Neutrophil (primary cell): ENCODE results near the gene KLHL29.

ENCODE experiments used
- H3K27ac ChIP-seq: fragments of 200-600 bp; sonication (generic); 2 replicates; pipeline ENCODE4 v1.5.1; 2016; ENCODE audit warnings: mild to moderate bottlenecking, moderate library complexity
- H3K27me3 ChIP-seq: fragments of 200-600 bp; sonication (generic); 2 replicates; pipeline ENCODE4 v1.6.0; 2016; ENCODE audit warnings: mild to moderate bottlenecking
- H3K36me3 ChIP-seq: fragments of 200-600 bp; sonication (generic); 2 replicates; pipeline ENCODE4 v1.5.1; 2017
- H3K4me1 ChIP-seq, 2 experiments: fragments of 200-600 bp in 1 of 2; sonication (generic) in 1 of 2; 1 replicate in 1 of 2; 2 replicates in 1 of 2; pipeline versions ENCODE4 v1.5.1 to v1.6.1; 2013 to 2016; ENCODE audit warnings: low read depth in 1 of 2, low read length in 1 of 2, mild to moderate bottlenecking in 1 of 2, moderate library complexity in 1 of 2; ENCODE audit not compliant: control insufficient read depth in 1 of 2, insufficient read depth in 1 of 2
- H3K4me3 ChIP-seq, 2 experiments: fragments of 200-600 bp in 1 of 2; sonication (generic) in 1 of 2; 1 replicate in 1 of 2; 2 replicates in 1 of 2; pipeline ENCODE4 v1.5.1; 2013 to 2016; ENCODE audit warnings: low read depth in 1 of 2, low read length in 1 of 2, mild to moderate bottlenecking in 1 of 2, moderate library complexity in 1 of 2
- H3K9me3 ChIP-seq: fragments of 200-600 bp; sonication (generic); 2 replicates; pipeline ENCODE4 v1.5.1; 2016
- TF ChIP-seq, protein P1 (sequence below): fragments of 200-600 bp; sonication (generic); IDR thresholded peaks from 2 replicates; pipeline ENCODE4 v1.5.1; 2016; ENCODE audit warnings: antibody characterized with exemption

The KLHL29 gene

DNA sequence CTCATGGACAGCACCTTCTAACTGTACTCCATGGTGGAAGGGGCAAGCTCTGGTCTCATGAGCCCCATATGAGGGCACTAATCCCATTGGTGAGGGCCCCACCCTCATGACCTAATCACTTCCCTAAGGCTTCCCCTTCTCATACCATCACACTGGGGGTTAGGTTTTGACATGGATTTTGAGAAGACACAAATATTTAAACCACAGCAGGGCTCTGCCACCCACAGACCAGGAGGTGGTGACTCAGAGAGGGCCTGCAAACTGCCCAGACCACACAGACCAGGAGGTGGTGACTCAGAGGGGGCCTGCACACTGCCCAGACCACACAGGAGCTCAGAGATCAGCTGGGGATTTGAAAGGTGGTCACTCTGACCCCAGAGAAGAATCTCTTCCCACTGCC, 222.0 kb downstream of the KLHL29 start:
- Histone ChIP-seq H3K36me3 (no peaks in the 10 kb centered on the region), H3K27ac (no peak overlapping the region), H3K4me1 (no peaks in the 10 kb centered on the region), H3K4me3 (no peak overlapping the region), H3K27me3 (peaks cover 18% of the 10 kb centered on the region), H3K9me3 (peaks cover 3% of the 10 kb centered on the region)
- TF ChIP-seq, protein P1, sequence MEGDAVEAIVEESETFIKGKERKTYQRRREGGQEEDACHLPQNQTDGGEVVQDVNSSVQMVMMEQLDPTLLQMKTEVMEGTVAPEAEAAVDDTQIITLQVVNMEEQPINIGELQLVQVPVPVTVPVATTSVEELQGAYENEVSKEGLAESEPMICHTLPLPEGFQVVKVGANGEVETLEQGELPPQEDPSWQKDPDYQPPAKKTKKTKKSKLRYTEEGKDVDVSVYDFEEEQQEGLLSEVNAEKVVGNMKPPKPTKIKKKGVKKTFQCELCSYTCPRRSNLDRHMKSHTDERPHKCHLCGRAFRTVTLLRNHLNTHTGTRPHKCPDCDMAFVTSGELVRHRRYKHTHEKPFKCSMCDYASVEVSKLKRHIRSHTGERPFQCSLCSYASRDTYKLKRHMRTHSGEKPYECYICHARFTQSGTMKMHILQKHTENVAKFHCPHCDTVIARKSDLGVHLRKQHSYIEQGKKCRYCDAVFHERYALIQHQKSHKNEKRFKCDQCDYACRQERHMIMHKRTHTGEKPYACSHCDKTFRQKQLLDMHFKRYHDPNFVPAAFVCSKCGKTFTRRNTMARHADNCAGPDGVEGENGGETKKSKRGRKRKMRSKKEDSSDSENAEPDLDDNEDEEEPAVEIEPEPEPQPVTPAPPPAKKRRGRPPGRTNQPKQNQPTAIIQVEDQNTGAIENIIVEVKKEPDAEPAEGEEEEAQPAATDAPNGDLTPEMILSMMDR: no peak

DNA sequence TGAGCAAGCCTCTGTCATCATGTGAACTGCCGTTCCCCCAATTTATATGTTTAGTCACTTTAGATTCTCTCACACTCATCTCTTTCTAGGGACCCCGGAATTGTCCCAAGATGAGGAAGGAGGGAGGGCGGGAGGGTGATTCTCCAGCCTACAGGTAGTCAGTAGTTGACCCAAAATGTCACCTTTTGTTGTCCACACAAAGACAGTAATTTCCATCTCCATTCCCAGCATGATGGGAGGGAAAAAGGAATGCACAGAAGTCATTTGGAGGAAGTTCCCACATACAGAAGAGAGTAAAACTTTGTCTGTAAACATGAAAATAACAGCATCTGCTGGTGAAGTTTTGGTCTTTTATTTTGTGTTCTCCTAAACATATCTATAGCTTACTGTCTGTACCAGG, 222.9 kb downstream of the KLHL29 start:
- no peak overlapping the region for H3K27ac ChIP-seq
- TF ChIP-seq, protein P1: no peak
- H3K4me1 ChIP-seq: no peaks in the 10 kb centered on the region
- H3K36me3 ChIP-seq: no peaks in the 10 kb centered on the region
- peaks cover 3% of the 10 kb centered on the region for H3K9me3 ChIP-seq
- H3K27me3 ChIP-seq: peaks cover 25% of the 10 kb centered on the region
- H3K4me3 ChIP-seq: no peak overlapping the region

DNA sequence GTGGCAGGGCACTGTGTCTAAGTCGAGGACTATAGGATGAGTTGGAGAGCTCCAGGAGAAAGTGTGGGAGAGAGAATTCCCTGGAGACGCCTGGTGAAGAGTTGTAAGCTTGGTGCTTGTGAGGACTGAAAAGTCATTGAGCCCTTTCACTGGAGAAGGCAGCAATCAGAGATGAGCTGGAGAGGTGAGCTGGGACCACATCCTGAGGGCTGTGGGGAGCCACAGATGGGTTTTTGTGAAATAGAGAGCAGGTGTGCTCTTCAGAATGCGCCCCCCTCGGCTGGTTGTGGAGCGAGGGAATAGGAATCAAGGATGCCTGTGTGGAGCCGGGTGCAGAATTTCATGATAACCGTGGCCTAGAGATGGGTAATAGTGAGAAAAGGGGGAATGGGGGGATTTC, 224.3 kb downstream of the KLHL29 start:
- Histone ChIP-seq H3K36me3 (no peaks in the 10 kb centered on the region), H3K4me1 (no peaks in the 10 kb centered on the region), H3K27ac (no peak overlapping the region), H3K27me3 (peaks cover 38% of the 10 kb centered on the region), H3K9me3 (peaks cover 3% of the 10 kb centered on the region), H3K4me3 (no peak overlapping the region)
- TF ChIP-seq, protein P1: no peak

DNA sequence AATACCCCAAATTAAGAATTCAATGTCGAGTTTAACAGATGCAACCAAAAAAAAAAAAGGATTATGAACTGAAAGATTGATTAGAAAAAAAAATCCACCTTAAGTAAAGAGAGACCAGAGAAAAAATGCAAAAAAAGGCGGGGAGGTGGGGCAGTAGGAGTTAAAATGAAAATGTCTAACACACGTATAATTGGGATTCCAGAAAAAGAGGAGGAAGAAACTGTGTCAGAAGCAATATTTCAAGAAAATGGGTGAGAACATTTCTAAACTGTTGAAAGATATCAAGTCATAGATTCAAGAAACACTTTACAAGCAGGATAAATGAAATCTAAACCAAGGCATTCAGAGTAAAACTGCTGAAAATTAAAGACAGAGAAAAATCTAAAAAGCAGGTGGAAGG, 226.9 kb downstream of the KLHL29 start:
- H3K4me1 ChIP-seq: no peaks in the 10 kb centered on the region
- H3K27ac ChIP-seq: no peak overlapping the region
- peaks cover 64% of the 10 kb centered on the region for H3K27me3 ChIP-seq

DNA sequence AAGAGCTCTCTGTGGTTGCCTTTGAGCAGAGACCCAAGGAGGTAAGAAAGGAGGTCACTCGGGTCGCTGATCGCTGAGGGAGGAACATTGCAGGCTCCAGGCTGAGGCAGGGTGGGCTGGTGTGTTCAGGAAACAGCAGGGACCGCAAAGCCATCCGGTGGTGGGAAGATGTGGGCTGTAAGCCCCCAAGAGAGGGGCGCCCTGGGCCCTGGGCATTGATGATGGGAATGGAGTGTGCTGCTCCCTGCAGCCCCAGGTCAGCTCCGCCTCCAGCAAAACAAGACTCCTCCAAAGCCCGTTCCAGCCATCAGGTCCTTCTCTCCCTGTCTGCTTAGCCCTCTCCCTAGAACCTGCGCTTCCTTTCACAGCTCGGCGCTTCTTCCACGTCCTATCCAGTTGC, 229.7 kb downstream of the KLHL29 start:
- no peak overlapping the region for H3K4me3 ChIP-seq

More for the DNA sequence above, 226.9 kb downstream of the KLHL29 start:
- Histone ChIP-seq H3K9me3 (peaks cover 2% of the 10 kb centered on the region), H3K4me3 (no peak overlapping the region), H3K36me3 (no peaks in the 10 kb centered on the region)
- TF ChIP-seq, protein P1: no peak

More for the DNA sequence above, 229.7 kb downstream of the KLHL29 start:
- Histone ChIP-seq H3K36me3 (no peaks in the 10 kb centered on the region), H3K4me1 (no peaks in the 10 kb centered on the region), H3K9me3 (no peaks in the 10 kb centered on the region), H3K27me3 (peaks cover 58% of the 10 kb centered on the region), H3K27ac (no peak overlapping the region)
- TF ChIP-seq, protein P1: no peak
